Liver (tissue), 9 donors: ENCODE results near the gene PHEX. TPM values are rescaled to one million over a fixed set of nuclear protein-coding genes. Genes with fewer than 3 reads are reported as not detected.

Experiments
- DNase-seq: peaks from one replicate; pipeline ENCODE4 v3.0.0-alpha.2; 2017; ENCODE audit warnings: low spot score
- H3K27ac ChIP-seq, 2 donors: one replicate each; pipeline ENCODE4 v1.7.0; 2013; ENCODE audit warnings: inconsistent platforms in 2 of 2, low read length in 2 of 2, control low read depth in 1 of 2, low read depth in 1 of 2, mild to moderate bottlenecking in 1 of 2
- H3K27me3 ChIP-seq, 4 donors: one replicate each; pipeline versions ENCODE4 v1.6.1 to v1.7.0; 2013; ENCODE audit warnings: low read length in 3 of 4, inconsistent platforms in 1 of 4, mild to moderate bottlenecking in 1 of 4, moderate library complexity in 1 of 4; ENCODE audit not compliant: control insufficient read depth in 4 of 4, insufficient read depth in 4 of 4
- H3K36me3 ChIP-seq, 4 donors: one replicate each; pipeline versions ENCODE4 v1.6.1 to v1.7.0; 2013; ENCODE audit warnings: low read length in 3 of 4, mild to moderate bottlenecking in 3 of 4, low read depth in 1 of 4, moderate library complexity in 1 of 4; ENCODE audit not compliant: control insufficient read depth in 4 of 4, insufficient read depth in 3 of 4
- H3K4me1 ChIP-seq, 4 donors: one replicate each; pipeline versions ENCODE4 v1.6.1 to v1.7.0; 2013; ENCODE audit warnings: low read length in 3 of 4, mild to moderate bottlenecking in 3 of 4, moderate library complexity in 1 of 4; ENCODE audit not compliant: control insufficient read depth in 4 of 4, insufficient read depth in 4 of 4
- H3K4me3 ChIP-seq, 3 donors: one replicate each; pipeline versions ENCODE4 v1.6.1 to v1.7.0; 2013; ENCODE audit warnings: low read length in 3 of 3, control low read depth in 1 of 3, low read depth in 1 of 3, mild to moderate bottlenecking in 1 of 3
- H3K9ac ChIP-seq, 2 donors: one replicate each; pipeline ENCODE4 v1.7.0; 2013; ENCODE audit warnings: low read length in 2 of 2, mild to moderate bottlenecking in 2 of 2, moderate library complexity in 2 of 2, control low read depth in 1 of 2, low read depth in 1 of 2
- H3K9me3 ChIP-seq, 4 donors: one replicate each; pipeline versions ENCODE4 v1.6.1 to v1.7.0; 2013; ENCODE audit warnings: low read length in 3 of 4; ENCODE audit not compliant: control insufficient read depth in 4 of 4
- EGR1 ChIP-seq, 2 donors: IDR thresholded peaks; 2 replicates each; pipeline ENCODE4 v1.6.1; 2016 to 2018; ENCODE audit warnings: antibody characterized with exemption in 2 of 2, low read depth in 2 of 2
- FOXA1 ChIP-seq: IDR thresholded peaks from 2 replicates; pipeline ENCODE4 v1.6.1; 2016; ENCODE audit warnings: antibody characterized with exemption
- FOXA2 ChIP-seq: IDR thresholded peaks from 2 replicates; pipeline ENCODE4 v1.6.1; 2016; ENCODE audit warnings: antibody characterized with exemption
- GABPA ChIP-seq, 2 donors: IDR thresholded peaks in 1 of 2; conservative IDR thresholded peaks in 1 of 2; 2 replicates each; pipeline ENCODE4 v1.6.1; 2016; ENCODE audit warnings: antibody characterized with exemption in 2 of 2, mild to moderate bottlenecking in 1 of 2, moderate library complexity in 1 of 2
- HNF4A ChIP-seq, 2 donors: conservative IDR thresholded peaks; 2 replicates each; pipeline ENCODE4 v1.6.1; 2016; ENCODE audit warnings: antibody characterized with exemption in 2 of 2, mild to moderate bottlenecking in 2 of 2
- HNF4G ChIP-seq: IDR thresholded peaks from 2 replicates; pipeline ENCODE4 v1.6.1; 2016; ENCODE audit warnings: antibody characterized with exemption
- JUND ChIP-seq, 2 donors: IDR thresholded peaks; 2 replicates each; pipeline ENCODE4 v1.6.1; 2016; ENCODE audit warnings: antibody characterized with exemption in 2 of 2
- NR2F2 ChIP-seq: IDR thresholded peaks from 2 replicates; pipeline ENCODE4 v1.6.1; 2016; ENCODE audit warnings: antibody characterized with exemption
- RAD21 ChIP-seq, 2 donors: IDR thresholded peaks; 2 replicates each; pipeline ENCODE4 v1.6.1; 2016; ENCODE audit warnings: antibody characterized with exemption in 2 of 2, mild to moderate bottlenecking in 2 of 2
- RXRA ChIP-seq, 2 donors: IDR thresholded peaks; 2 replicates each; pipeline ENCODE4 v1.6.1; 2017 to 2018; ENCODE audit warnings: antibody characterized with exemption in 2 of 2, mild to moderate bottlenecking in 1 of 2
- SP1 ChIP-seq: IDR thresholded peaks from 2 replicates; pipeline ENCODE4 v1.6.1; 2018; ENCODE audit warnings: antibody characterized with exemption, mild to moderate bottlenecking
- TAF1 ChIP-seq: conservative IDR thresholded peaks from 2 replicates; pipeline ENCODE4 v1.6.1; 2016; ENCODE audit warnings: antibody characterized with exemption, mild to moderate bottlenecking
- YY1 ChIP-seq: IDR thresholded peaks from 2 replicates; pipeline ENCODE4 v1.6.1; 2016; ENCODE audit warnings: antibody characterized with exemption, mild to moderate bottlenecking
- WGBS: extraction: QIAGEN DNeasy Blood & Tissue Kit; methylation state at CpG from one replicate; pipeline ENCODE4 v1.1.7; 2013; 5-methylcytosine and 5-hydroxymethylcytosine counted together
- polyA plus RNA-seq, 2 donors: library from polyadenylated mRNA; stranded (reverse) in 1 of 2; unstranded in 1 of 2; fragments of 200-250 nt in 1 of 2; fragments of >200 nt in 1 of 2; fragmentation: Nextera tagmentation in 1 of 2; extraction: Ambion mirVana in 1 of 2; gene quantifications; one replicate each; pipeline versions ENCODE4 v1.2.1 to v1.2.3, GENCODE V29; 2013 to 2015
- total RNA-seq, 2 donors: library from RNA; depleted of rRNA; stranded (reverse); fragments of >200 nt; gene quantifications; one replicate each; pipeline ENCODE4 v1.2.3, GENCODE V29; 2014
- TF ChIP-seq, protein P1 (sequence below): IDR thresholded peaks from 2 replicates; pipeline ENCODE4 v1.6.1; 2016; ENCODE audit warnings: antibody characterized with exemption
- TF ChIP-seq, protein P2 (sequence below): IDR thresholded peaks from 2 replicates; pipeline ENCODE4 v1.6.1; 2016; ENCODE audit warnings: antibody characterized with exemption
- TF ChIP-seq, protein P3 (sequence below): fragments of 150-350 bp; IDR thresholded peaks from 2 replicates; pipeline ENCODE4 v1.5.1; 2017; ENCODE audit warnings: improper control_type of control experiment, low read depth, low read length; ENCODE audit not compliant: missing input control
- TF ChIP-seq, protein P4 (sequence below): IDR thresholded peaks from 2 replicates; pipeline ENCODE4 v1.6.1; 2016; ENCODE audit warnings: antibody characterized with exemption
- TF ChIP-seq, protein P5 (sequence below): IDR thresholded peaks from 2 replicates; pipeline ENCODE4 v1.6.1; 2016; ENCODE audit warnings: antibody characterized with exemption, mild to moderate bottlenecking
- donor health status: healthy.
- donor health status: healthy.
- donor health status: healthy.
- donor health status: healthy.
- donor health status: healthy.

Gene PHEX
- total and polyA plus RNA-seq, 4 donors = 0.01 to 0.14 (median 0.08) TPM; not detected in 1

DNA sequence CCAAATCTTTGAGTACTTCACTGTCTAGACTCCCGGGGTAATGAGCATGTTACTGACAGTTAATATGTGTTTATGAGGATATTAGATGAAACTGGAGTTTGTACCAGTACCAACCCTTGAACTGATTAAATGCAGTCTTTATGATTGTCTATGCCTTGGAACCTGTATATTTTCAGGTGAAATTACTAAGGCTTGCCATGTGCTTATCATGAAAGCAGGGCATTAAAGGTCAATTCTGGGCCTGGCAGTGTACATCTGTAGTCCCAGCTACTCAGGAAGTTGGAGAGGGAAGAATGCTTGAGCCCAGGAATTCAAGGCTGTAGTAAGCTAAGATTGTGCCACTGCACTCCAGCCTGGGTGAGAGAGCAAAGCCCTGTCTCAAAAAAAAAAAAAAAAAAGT, 27.6 kb downstream of the PHEX start:
- H3K9me3 ChIP-seq = no peaks in the 10 kb centered on the region
- H3K4me1 ChIP-seq = no peaks in the 10 kb centered on the region
- no peaks in the 10 kb centered on the region for H3K36me3 ChIP-seq
- WGBS = 91% methylated on average over 1 of the region's 1 CpG
- no peaks in the 10 kb centered on the region for H3K27me3 ChIP-seq
- H3K4me3 ChIP-seq = no peak overlapping the region
- no peak overlapping the region for H3K9ac ChIP-seq
- no peak for TF ChIP-seq NR2F2
- no peak for TF ChIP-seq HNF4G
- TF ChIP-seq, protein P1, sequence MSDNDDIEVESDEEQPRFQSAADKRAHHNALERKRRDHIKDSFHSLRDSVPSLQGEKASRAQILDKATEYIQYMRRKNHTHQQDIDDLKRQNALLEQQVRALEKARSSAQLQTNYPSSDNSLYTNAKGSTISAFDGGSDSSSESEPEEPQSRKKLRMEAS = no peak
- TF ChIP-seq HNF4A (conservative IDR thresholded peaks at IDR 0.05) = no peak
- TF ChIP-seq EGR1 (IDR thresholded peaks at IDR 0.05; ENCODE audit: low read depth in 2 of 2) = no peak
- no peak overlapping the region for H3K27ac ChIP-seq
- DNase-seq = no peak

DNA sequence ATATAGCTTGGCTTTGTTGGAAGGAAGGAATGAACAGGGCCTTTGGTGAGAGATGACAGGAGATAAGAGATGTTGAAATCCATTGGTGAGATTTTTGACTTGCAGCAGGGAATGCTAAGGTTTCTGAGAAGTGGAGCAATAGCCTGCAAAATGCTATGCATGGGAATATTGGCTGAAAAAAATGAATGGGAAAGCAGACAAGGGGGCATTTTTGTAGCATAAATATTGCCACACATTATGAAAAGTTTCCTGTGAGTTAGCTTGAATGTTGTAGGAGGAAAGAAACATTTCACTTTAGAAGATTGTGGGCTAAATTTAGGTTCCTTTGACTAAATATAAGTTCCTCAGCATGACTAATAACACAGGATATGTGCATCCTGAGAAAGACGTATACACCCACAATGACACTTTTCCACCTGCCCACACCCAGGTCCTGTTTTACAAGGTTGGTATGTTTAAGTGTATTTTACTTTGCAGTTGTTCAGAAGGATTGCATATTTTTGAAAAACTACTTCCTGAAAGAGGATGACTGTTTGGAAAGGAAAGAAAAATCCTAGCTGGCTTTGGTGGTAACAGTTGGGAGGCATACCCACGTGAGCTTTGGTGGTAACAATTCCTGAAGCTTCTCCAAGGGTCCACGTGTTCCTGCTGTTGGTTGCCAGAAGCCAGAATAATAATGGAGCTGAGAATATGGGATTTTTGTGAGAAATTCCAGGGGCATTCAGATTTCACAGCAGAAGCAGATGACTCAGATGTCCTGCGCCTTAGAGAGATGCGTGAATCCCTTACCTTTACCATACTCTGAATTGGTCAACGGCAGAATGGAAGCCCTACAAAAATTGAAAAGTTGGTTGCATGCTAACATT, 28.5 kb downstream of the PHEX start:
- Histone ChIP-seq H3K27me3 (no peaks in the 10 kb centered on the region), H3K4me3 (no peak overlapping the region), H3K36me3 (no peaks in the 10 kb centered on the region), H3K4me1 (no peaks in the 10 kb centered on the region), H3K27ac (no peak overlapping the region), H3K9me3 (no peaks in the 10 kb centered on the region), H3K9ac (no peak overlapping the region)
- no peak for DNase-seq
- WGBS = 79% methylated on average over 6 of the region's 6 CpGs
- TF ChIP-seq, protein P2, sequence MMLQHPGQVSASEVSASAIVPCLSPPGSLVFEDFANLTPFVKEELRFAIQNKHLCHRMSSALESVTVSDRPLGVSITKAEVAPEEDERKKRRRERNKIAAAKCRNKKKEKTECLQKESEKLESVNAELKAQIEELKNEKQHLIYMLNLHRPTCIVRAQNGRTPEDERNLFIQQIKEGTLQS = no peak
- no peak for TF ChIP-seq TAF1
- no peak for TF ChIP-seq YY1
- TF ChIP-seq JUND (IDR thresholded peaks at IDR 0.05) = no peak
- TF ChIP-seq NR2F2 = no peak
- no peak for TF ChIP-seq GABPA (IDR thresholded peaks at IDR 0.05 in 1 of 2, conservative IDR thresholded peaks at IDR 0.05 in 1 of 2)
- TF ChIP-seq SP1 = no peak
- TF ChIP-seq FOXA2 = no peak
- no peak for TF ChIP-seq RAD21 (IDR thresholded peaks at IDR 0.05)
- TF ChIP-seq, protein P3, sequence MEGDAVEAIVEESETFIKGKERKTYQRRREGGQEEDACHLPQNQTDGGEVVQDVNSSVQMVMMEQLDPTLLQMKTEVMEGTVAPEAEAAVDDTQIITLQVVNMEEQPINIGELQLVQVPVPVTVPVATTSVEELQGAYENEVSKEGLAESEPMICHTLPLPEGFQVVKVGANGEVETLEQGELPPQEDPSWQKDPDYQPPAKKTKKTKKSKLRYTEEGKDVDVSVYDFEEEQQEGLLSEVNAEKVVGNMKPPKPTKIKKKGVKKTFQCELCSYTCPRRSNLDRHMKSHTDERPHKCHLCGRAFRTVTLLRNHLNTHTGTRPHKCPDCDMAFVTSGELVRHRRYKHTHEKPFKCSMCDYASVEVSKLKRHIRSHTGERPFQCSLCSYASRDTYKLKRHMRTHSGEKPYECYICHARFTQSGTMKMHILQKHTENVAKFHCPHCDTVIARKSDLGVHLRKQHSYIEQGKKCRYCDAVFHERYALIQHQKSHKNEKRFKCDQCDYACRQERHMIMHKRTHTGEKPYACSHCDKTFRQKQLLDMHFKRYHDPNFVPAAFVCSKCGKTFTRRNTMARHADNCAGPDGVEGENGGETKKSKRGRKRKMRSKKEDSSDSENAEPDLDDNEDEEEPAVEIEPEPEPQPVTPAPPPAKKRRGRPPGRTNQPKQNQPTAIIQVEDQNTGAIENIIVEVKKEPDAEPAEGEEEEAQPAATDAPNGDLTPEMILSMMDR = no peak
- no peak for TF ChIP-seq RXRA (IDR thresholded peaks at IDR 0.05)
- TF ChIP-seq, protein P4, sequence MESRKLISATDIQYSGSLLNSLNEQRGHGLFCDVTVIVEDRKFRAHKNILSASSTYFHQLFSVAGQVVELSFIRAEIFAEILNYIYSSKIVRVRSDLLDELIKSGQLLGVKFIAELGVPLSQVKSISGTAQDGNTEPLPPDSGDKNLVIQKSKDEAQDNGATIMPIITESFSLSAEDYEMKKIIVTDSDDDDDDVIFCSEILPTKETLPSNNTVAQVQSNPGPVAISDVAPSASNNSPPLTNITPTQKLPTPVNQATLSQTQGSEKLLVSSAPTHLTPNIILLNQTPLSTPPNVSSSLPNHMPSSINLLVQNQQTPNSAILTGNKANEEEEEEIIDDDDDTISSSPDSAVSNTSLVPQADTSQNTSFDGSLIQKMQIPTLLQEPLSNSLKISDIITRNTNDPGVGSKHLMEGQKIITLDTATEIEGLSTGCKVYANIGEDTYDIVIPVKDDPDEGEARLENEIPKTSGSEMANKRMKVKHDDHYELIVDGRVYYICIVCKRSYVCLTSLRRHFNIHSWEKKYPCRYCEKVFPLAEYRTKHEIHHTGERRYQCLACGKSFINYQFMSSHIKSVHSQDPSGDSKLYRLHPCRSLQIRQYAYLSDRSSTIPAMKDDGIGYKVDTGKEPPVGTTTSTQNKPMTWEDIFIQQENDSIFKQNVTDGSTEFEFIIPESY = no peak
- no peak for TF ChIP-seq HNF4G
- TF ChIP-seq FOXA1 = no peak
- TF ChIP-seq, protein P5, sequence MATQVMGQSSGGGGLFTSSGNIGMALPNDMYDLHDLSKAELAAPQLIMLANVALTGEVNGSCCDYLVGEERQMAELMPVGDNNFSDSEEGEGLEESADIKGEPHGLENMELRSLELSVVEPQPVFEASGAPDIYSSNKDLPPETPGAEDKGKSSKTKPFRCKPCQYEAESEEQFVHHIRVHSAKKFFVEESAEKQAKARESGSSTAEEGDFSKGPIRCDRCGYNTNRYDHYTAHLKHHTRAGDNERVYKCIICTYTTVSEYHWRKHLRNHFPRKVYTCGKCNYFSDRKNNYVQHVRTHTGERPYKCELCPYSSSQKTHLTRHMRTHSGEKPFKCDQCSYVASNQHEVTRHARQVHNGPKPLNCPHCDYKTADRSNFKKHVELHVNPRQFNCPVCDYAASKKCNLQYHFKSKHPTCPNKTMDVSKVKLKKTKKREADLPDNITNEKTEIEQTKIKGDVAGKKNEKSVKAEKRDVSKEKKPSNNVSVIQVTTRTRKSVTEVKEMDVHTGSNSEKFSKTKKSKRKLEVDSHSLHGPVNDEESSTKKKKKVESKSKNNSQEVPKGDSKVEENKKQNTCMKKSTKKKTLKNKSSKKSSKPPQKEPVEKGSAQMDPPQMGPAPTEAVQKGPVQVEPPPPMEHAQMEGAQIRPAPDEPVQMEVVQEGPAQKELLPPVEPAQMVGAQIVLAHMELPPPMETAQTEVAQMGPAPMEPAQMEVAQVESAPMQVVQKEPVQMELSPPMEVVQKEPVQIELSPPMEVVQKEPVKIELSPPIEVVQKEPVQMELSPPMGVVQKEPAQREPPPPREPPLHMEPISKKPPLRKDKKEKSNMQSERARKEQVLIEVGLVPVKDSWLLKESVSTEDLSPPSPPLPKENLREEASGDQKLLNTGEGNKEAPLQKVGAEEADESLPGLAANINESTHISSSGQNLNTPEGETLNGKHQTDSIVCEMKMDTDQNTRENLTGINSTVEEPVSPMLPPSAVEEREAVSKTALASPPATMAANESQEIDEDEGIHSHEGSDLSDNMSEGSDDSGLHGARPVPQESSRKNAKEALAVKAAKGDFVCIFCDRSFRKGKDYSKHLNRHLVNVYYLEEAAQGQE = no peak
- TF ChIP-seq HNF4A (conservative IDR thresholded peaks at IDR 0.05) = no peak
- TF ChIP-seq, protein P1 = no peak
- TF ChIP-seq EGR1 (IDR thresholded peaks at IDR 0.05; ENCODE audit: low read depth in 2 of 2) = no peak
